HUDEP-2 (cell line): Measurements from ENCODE around the gene ATRN.
"Not testable (repeated sequence)": the region's sequence is repeated elsewhere in the genome, so short reads cannot be mapped to it uniquely, and the experiment has no call there.

ENCODE experiments used
- DNase-seq, 76 experiments: peaks; one replicate each; lab custom pipeline; 2025; ENCODE audit not compliant: unreplicated experiment in 76 of 76; lab: John Stamatoyannopoulos, UW

The ATRN gene

DNA sequence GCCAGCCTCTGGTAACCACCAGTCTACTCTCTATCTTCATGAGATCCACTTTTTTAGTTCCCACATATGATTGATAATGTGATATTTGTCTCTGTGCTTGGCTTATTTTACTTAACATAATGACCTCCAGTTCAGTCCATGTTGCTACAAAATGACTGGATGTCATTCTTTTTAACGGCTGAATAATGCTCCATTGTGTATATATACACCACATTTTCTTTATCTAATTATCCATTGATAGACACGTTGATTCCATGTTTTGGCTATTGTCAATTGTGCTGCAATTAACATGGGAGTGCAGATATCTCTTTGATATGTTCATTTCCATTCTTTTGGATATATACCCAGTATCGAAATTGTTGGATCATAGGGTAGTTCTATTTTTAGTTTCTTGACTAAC, 89.3 kb downstream of the ATRN start:
- DNase-seq: no peak

DNA sequence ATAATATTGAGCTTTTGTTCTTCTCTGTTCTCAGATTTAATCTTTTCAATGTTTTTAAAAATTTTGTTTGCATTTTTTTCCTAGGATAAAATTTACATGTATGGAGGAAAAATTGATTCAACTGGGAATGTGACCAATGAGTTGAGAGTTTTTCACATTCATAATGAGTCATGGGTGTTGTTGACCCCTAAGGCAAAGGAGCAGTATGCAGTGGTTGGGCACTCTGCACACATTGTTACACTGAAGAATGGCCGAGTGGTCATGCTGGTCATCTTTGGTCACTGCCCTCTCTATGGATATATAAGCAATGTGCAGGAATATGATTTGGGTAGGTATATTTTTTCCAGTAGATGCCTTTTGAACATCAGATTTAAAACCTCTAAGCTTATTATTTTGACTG, 89.8 kb downstream of the ATRN start:
- DNase-seq: no peak

DNA sequence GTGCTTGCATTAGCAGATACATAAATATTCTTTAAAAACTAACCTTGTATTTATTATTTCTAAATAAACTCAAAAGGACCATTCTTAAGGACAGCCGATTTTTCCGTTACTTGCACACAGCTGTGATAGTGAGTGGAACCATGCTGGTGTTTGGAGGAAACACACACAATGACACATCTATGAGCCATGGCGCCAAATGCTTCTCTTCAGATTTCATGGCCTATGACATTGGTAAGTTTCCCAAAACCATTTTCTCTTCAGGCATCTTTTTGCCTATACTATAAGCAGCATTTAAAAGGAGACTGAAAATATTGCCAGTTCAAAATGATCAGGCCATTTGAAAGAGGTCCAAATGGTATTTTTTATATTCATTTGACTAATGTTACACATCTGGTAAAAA, 92.3 kb downstream of the ATRN start:
- DNase-seq: no peak

DNA sequence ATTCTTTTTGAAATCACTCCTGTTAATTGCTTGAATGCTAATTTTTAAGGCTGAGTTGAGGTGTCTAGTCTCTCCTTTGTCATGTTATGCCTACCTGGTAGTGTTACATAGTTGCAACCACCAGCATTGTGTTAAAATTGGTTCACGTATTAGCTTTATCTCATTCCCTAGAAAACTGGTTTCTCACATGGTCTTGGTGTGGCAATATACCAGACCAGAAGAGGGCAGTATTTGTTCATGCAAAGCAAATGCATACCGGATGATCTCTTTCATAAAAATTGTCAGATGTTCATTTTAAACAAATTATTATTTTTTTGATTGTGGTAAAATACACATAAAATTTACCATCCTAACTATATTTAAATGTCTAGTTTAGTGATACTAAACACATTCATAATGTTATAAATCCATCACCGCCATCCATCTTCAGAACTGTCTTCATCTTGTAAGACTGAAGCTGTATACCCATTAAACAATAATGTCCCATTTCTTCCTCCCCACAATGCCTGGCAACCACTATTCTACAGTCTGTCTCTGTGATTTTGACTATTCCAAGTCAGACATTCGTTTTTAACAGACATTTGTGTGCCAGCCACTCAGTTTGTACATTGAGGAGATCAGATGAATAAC, 92.8 kb downstream of the ATRN start:
- peak in 35 of 76 experiments; percentile 2 to 68 (median 28) for DNase-seq

DNA sequence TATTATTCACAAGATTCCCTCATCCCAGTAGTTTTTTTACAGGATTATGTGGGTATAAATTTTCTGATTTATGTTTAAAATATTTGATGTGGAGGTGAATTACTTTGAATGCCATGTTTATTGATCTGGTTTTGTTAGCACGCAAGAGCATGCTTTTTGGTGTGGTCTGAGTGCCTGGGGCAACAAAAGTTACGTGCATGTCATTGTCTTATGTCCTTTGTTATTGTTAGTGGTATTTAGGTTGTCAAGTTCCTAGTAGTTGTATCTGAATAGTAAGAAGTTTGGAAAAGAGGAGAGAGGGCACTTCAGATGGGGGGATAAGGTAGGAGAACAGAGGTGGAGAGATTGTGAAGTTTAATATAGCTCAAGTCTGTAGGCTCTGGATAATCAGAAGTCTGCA, 95.0 kb downstream of the ATRN start:
- DNase-seq: no peak

DNA sequence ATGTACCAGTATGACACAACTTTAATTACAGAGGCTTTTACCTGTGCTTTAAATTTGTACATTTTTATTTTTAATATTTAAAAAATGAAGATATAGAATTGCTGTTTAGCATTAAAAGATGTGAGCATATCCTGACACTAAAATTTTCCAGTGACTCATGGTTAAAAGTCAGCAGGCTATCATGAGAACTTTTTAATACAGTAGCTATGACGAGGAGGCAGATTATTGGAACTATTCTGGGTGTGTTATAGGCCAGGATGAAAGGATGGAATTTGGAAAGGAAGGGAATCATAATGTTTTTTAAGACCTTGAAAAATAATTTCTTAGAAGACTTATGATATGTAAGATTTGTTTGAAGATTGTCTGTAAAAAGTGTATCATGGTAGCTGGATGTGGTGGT, 101.3 kb downstream of the ATRN start:
- DNase-seq: no peak

DNA sequence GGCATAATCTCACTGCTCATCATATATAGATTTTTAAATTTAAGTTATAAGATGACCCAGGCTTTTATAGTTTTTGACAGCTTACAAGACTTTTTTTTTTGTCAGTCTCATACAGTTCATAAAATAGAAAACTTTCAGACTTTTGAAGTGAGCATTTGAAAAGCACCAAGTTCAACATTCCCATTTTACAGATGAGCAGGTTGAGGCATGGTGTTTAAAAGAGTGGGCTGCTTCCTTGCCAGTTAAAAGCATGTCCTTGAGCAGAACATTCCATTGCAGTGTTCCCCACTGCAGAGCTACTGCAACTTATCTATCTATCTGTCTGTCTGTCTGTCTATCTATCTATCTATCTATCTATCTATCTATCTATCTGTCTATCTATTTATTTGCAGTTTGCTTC, 105.5 kb downstream of the ATRN start:
- DNase-seq: no peak

- DNase-seq: no peak
Measured at GRCh38 chr20:3577366-3577765, 106.5 kb downstream of the ATRN start.

GRCh38 chr20:3580412-3580811, 109.6 kb downstream of the ATRN start:
- no peak for DNase-seq

- DNase-seq: no peak
Measured at GRCh38 chr20:3583765-3584164, 112.9 kb downstream of the ATRN start.

DNA sequence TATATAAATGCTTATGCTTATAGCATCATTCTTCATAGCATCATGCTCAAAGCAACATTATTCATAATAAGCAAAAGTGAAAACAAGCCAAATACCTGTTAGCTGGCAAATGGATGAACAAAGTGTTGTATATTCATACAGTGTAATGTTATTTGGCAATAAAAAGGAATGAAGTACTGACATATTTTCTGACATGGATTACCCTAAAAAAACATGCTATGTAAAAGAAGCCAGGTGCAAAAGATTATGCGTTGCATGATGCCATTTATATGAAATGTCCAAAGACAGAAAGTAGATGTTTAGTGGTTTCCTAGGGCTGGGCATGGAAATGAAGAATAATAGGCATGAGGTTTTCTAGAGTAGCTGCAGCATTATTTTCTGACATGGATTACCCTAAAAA, 115.3 kb downstream of the ATRN start:
- no peak for DNase-seq

DNA sequence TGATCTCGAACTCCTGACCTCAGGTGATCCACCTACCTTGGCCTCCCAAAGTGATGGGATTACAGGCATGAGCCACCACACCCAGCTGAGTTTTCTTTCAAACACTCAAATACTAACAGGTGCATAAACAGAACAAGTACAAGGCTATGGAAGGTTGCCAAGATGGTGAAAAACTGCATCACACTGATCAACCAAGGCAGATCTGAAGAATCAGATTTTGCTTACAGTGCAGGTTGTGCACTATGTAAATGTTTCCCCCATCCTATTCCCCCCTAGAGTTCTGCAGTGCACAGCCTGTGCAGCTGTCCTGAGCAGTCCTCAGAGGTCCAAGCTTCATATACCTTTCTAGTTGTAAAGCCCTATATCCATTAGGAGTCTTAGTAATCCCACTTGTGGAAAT, 119.3 kb downstream of the ATRN start:
- DNase-seq: no peak

GRCh38 chr20:3592931-3593330, 122.1 kb downstream of the ATRN start:
- DNase-seq: no peak

DNA sequence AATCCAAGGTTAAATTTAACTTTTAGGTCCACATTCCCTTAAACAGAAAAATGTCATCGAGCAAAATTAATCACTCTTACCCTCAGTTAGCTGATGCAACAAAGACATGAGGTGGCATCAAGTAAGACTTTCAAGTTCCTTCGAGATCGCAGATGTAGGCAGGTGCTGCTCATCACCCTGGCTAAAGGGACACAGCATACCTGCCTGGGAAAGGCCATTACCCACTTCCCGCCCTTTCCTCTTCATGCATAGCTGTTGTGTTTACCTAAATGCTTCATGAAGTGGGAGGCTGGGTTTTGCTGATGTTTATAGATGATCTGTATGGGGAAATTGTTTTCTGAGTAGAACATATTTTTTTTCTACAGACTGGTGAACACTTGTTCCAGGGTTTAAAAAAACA, 124.7 kb downstream of the ATRN start:
- DNase-seq: no peak

- DNase-seq: peak in 1 of 76 experiments; percentile 9
Measured at GRCh38 chr20:3603108-3603507, 132.3 kb downstream of the ATRN start.

DNA sequence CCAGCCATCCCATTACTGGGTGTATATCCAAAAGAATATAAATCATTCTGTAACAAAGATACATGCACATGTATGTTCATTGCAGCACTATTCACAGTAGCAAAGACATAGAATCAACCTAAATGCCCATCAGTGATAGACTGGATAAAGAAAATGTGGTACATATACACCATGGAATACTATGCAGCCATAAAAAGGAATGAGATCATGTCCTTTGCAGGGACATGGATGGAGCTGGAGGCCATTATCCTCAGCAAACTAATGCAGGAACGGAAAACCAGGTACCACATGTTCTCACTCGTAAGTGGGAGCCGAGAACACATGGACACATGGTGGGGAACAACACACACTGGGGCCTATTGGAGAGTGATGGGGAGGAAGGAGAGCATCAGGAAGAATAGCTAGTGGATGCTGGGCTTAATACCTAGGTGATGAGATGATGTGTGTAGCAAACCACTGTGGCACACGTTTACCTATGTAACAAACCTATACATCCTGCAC, 134.6 kb downstream of the ATRN start:
- not testable (repeated sequence) for DNase-seq

DNA sequence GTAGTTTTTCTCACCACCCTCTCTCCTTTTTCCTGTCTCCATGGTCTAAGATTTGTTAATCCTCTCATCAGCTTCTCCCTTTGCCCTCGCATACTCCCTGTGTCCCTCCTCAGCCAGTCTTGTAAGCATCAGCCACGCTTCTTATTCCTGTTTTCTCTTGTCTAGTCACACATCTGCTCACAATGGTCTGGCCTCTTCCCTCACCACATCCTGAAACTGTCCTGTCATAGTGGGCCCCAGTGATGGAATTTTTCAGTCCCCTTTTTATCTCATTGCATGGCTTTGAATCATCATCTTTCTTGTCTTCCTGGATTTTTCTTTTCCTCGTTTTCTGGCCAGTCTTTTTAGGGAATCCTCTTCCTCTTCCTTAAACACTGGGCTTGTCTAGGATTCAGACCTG, 135.2 kb downstream of the ATRN start:
- no peak for DNase-seq

- no peak for DNase-seq
Measured at GRCh38 chr20:3611901-3612300, 141.1 kb downstream of the ATRN start.

GRCh38 chr20:3612795-3613572, 142.2 kb downstream of the ATRN start:
- DNase-seq: no peak

DNA sequence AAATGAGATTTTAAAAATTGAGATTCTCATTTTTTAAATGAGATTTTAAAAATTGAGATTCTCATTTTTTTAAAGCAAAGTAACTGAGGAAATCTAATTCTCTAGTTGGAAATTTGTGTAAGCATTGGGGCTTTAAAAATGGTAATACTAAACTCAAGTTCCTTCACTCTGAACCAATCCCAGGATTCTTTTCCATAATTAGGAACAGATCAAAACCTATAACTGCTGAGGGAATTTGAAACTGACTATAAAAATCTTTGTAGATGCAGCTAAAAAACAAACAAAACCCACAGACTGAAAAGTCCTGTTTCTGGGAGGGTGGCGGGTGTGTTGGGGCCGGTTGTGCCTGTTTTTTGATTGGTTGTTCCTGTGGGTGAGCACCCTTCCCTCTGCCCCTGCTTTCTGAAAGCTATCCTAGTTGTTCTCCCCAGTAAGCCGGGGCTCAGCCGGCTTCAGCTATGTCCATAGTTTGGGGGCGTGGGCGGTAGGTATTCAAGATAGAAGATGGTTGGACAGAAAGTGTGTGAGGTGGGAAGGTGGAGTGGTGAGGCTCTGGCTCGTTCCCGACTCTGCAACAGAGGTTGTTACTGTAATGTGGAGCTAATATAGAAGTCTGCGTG, 143.1 kb downstream of the ATRN start:
- no peak for DNase-seq

DNA sequence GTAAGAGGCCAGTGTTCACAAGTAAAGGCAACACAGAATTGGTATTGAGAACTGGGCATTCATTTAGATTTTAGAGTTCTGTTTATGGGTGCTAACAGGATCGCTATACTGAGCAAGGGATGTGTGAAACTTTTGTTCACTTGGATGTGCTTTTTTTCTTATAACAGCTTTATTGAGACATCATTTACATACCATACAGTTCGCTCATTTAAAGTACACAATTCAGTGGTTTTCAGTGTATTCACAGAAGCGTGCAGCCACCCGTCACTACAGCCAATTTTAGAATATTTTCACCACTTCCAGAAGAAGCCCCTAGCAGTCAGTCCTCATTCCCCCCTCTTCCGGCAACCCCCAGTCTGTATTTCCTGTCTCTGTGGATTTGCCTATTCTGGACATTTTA, 143.6 kb downstream of the ATRN start:
- no peak for DNase-seq
